AG09309 (cell line): ENCODE results near the gene EMC10.

Experiments used
- DNase-seq: peaks from one replicate; pipeline ENCODE4 v3.0.0-alpha.2; 2010; ENCODE audit warnings: low read depth
- H3K4me3 ChIP-seq: 2 replicates; pipeline ENCODE4 v1.5.1; 2011; ENCODE audit warnings: mild to moderate bottlenecking, low read depth, low read length, moderate library complexity; ENCODE audit not compliant: control insufficient read depth
- CTCF ChIP-seq: IDR thresholded peaks from 2 replicates; pipeline ENCODE4 v1.5.1; 2011; ENCODE audit warnings: mild to moderate bottlenecking, low read depth, low read length, inconsistent platforms; ENCODE audit not compliant: insufficient read depth, control insufficient read depth; ENCODE audit errors: missing control alignments

The EMC10 gene

GRCh38 chr19:50482271-50482855 is 6.1 kb downstream of the EMC10 start:
- no peak for TF ChIP-seq CTCF
- H3K4me3 ChIP-seq = no peak overlapping the region
- DNase-seq = no peak

- no peak for DNase-seq
- no peak for TF ChIP-seq CTCF
Observed at GRCh38 chr19:50482916-50483315, 6.6 kb downstream of the EMC10 start.

GRCh38 chr19:50485284-50485955 is 9.1 kb downstream of the EMC10 start:
- no peak overlapping the region for H3K4me3 ChIP-seq
- TF ChIP-seq CTCF = no peak
- DNase-seq = no peak

More at GRCh38 chr19:50482916-50483315, 6.6 kb downstream of the EMC10 start:
- H3K4me3 ChIP-seq = no peak overlapping the region

- peak; percentile 46 for TF ChIP-seq CTCF
- no peak overlapping the region for H3K4me3 ChIP-seq
- DNase-seq = no peak
Observed at GRCh38 chr19:50486823-50487515, 10.7 kb downstream of the EMC10 start.

GRCh38 chr19:50488389-50489194 is 12.3 kb downstream of the EMC10 start:
- no peak for DNase-seq
- TF ChIP-seq CTCF = no peak
- no peak overlapping the region for H3K4me3 ChIP-seq

GRCh38 chr19:50489461-50490011 is 13.2 kb downstream of the EMC10 start:
- no peak for TF ChIP-seq CTCF
- no peak overlapping the region for H3K4me3 ChIP-seq
- no peak for DNase-seq
